Right renal cortex interstitium (tissue), 3 donors: ENCODE results near the gene MFAP4. TPM values are rescaled to one million over a fixed set of nuclear protein-coding genes. Genes with fewer than 3 reads are reported as not detected.
A peak's percentile ranks its signal among the peaks of the same experiment; 100 is the strongest.

Experiments used
- DNase-seq, 3 donors: peaks; one replicate each; pipeline ENCODE4 v3.0.0-alpha.2; 2013; ENCODE audit warnings: low read depth in 3 of 3, low spot score in 2 of 3
- polyA plus RNA-seq, 3 donors: library from polyadenylated mRNA; unstranded; fragments of 120-200 nt; gene quantifications; one replicate each; pipeline ENCODE4 v1.2.1, GENCODE V29; 2013; ENCODE audit not compliant: insufficient read length in 3 of 3

Gene MFAP4
- polyA plus RNA-seq, 3 donors: 207 to 270 (median 245) TPM

- no peak for DNase-seq
These were observed 14.0 kb downstream of the MFAP4 start for GRCh38 chr17:19372866-19373504.

DNA sequence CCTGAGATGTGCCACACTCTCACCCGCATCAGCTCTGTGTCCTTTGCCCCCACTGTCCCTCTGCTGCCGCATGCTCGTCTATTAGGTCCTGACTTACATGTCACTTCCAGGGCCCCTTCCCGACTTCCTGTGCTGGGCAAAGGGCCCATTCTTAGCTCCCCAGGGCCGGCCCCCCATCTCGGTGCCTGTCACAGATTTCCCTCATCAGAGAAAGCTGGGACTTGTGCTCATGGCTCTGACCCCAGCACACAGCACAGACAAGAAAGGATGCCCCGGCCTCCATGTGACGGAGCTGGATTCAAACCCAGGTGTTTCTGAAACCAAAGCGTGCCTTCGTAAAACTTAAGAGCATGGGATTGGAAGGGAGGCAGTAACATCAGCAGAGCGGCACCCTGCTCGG lies 14.6 kb downstream of the MFAP4 start:
- DNase-seq: no peak

- no peak for DNase-seq
These were observed 15.0 kb downstream of the MFAP4 start for GRCh38 chr17:19372011-19372370.

- DNase-seq: no peak
These were observed 15.6 kb downstream of the MFAP4 start for GRCh38 chr17:19371259-19372010.

DNA sequence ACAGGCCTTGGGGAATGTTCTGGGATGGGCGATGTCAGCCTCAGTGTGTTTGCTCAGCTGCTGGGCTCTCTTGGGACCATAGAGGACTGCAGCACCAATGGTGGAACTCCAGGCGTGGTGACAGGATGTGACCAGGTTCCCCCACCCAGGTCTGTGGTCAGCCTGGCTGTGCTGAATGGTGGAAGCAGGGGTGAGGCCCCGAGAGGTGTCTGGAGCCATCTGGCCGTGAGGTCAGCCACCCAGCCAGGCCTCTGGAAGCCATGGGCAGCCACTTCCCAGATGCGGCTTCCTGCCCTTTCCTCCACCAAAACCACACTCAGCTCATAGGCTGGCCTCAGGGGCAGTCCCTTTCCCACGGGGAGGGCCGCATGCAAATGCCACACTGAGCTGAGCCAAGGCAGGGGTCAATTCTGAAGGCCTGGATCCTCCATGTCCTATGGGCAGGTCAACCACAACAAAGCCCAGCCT lies 16.5 kb downstream of the MFAP4 start:
- DNase-seq: no peak

- no peak for DNase-seq
These were observed 17.0 kb downstream of the MFAP4 start for GRCh38 chr17:19369846-19370492.

DNA sequence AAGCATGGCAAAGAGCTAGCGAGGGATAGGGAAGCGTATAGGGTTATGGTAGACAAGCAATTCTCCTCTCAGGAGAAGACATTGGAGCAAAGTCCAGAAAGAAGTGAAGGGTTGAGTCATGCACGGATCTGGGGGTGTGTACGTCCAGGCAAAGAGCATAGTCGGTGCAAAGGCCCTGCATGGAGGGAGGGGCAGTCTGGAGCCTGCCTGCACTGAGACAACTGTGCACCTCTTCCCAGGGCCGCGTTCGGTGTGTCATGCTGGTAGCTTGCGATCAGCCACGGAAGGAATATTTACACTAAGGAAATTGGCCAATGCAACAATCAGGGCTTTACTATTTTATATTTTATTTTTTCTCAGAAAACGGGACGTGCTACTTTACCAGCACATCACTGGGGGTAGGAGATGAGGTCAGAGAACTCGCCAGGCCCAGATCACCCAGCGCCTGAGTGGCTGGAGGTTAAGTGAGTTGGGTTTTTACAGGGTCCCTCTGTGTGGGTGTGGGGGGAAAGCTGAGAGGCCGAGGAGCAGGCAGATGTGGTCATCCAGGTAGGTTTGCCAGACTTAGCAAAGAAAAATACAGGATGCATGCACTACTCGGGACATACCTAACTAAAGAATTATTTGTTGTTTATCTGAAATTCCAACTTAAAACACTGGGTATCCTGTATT lies 17.7 kb downstream of the MFAP4 start:
- no peak for DNase-seq

- no peak for DNase-seq
These were observed 18.8 kb downstream of the MFAP4 start for GRCh38 chr17:19368229-19368628.

DNA sequence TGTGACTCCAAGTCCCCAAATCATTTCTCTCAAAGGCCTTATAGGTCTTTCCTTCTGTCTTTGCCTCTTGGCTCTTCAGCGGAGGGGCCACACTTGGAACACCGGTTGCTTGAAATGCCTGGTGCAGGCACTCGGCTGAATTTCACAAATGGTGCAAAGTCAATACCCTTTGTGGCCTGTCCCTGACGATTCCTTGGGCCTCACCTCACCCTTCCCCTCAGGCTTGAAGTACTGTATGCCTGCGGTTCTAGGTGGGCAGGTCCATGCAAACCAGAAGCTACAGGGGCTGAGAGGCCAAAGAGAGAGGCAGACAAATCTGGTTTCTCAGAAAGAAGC lies 20.4 kb downstream of the MFAP4 start:
- DNase-seq: no peak

DNA sequence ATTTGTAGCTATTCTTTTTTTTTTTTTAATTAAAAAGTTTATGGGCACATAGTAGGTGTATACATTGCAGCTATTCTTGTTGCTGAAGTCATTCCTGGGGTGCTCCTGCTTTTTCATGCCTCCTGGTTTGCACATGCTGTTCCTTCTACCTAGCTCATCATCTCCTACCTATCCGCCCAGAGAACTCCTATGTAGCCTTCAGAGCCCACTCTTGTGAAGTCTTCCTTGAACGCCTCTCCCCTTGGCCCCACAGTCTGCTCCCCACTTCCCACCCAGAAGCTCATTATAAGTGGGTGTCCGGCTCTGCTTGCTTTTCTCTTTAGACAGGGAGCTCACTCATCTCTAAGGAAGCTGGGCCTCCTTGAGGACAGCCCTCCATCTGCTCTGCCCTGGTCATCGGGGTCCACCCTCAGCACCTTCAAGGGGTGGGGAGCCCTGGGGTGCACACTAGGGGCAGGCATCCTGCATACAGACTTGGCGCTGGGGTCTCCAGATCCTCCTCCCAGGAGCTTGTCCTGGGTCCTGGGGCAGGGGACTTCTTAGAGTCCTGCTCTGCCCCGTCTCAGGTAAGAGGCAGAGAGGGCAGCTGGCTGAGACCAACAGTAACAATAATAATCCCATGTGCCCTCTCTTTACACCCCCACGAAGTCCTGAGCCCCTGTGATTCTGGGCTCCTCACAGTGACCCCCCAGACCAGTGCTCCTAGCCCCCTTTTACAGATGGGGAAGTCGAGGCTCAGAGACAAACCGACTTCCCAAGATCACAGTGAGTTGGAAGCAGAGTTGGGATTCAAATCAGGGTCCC lies 21.0 kb downstream of the MFAP4 start:
- no peak for DNase-seq

DNA sequence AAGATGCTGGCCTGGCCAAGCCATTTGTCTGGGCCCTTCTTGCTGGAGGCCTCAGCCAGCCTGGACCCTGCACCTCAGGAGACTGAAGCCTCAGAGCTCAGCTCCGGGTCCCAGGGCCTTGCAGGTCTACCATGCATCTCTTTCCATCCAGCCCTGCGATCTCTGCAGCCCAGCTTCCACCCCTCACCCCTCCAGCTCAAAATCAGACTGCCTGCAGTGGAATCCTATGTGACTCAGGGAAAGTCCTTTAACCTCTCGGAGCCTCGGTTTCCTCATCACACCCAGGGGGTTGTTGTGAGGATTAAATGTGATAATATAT lies 21.5 kb downstream of the MFAP4 start:
- no peak for DNase-seq

- no peak for DNase-seq
These were observed 22.1 kb downstream of the MFAP4 start for GRCh38 chr17:19364699-19365498.

DNA sequence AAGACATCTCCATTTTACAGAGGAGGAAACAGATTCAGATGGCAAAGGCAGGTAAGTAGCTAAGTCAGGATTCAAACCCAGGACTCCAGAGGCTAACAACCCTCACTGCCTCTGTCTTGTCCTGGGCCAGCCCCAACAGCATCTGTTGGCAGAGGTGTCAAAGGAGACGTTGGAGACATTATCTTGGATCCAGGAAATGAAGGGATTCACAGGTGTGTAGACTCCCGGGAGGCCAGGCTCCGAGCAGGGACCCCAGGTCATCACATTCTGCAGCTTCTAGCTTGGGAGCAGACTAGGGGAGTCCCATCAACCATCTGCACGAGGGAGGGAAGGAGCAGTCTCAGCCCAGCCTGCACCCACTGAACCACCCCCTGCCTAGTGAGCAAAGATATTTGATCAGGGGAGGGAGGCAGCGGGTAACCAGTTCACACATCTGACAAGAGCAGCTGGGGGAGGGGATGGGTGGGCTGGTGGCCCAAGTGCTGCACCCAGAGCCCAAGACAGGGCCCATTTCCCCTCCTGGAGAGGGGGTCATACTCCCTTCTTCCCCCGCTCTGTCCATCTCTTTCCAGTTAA lies 23.4 kb downstream of the MFAP4 start:
- DNase-seq: no peak

DNA sequence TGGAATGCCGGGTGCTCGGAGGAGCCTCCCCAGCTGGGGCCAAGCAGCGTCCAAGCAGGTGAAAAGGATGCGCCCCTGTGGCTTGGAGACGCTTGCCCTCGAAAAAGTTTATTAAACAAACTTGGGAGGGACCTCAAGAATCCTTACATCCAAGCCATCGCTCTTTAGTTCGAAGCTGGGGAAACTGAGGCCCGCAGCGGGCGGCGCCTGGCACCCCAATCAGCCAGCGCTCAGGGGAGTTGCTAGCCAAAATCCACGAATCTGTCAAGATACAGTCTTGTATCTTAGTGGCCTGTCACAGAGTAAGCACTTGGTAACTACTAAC lies 23.9 kb downstream of the MFAP4 start:
- no peak for DNase-seq

- DNase-seq: peak; percentile 84 to 89 (median 88)
These were observed 24.5 kb downstream of the MFAP4 start, which contains the start of gene B9D1 for GRCh38 chr17:19362277-19363113. B9D1 (minus strand) TSS chr17:19362723; CDS start chr17:19362569, 154 bp downstream.

DNA sequence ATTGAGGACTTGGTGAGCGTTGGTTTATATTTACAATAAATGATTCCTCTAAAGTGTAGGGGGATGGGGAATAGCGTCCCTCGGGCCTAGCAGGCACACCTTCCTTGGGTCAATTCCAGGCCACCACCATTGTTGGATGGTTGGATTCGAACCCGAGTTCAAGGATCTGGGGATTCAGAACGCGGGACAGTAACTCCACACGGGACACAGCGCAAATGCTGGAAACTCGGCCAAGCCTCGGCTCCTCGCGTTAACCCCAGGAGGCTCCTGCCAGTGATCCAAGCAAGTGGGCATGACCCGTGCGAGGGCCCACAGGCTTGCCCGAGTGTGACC lies 25.1 kb downstream of the MFAP4 start:
- DNase-seq: no peak

- DNase-seq: no peak
These were observed 25.7 kb downstream of the MFAP4 start for GRCh38 chr17:19361326-19361725.

DNA sequence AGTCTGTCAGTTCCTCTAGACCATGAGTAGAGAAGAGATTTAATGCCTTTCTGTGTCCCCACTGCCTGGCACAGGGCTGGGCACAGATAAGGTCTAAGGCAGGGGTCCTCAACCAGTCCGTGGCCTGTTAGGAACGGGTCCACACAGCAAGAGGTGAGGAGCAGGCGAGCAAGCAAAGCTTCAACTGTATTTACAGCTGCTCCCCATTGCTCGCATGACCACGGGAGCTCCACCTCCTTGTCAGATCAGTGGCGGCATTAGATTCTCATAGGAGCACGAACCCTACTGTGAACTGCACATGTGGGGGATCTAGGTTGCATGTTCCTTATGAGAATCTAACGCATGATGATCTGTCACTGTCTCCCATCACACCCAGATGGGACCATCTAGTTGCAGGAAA lies 26.2 kb downstream of the MFAP4 start:
- DNase-seq: no peak

DNA sequence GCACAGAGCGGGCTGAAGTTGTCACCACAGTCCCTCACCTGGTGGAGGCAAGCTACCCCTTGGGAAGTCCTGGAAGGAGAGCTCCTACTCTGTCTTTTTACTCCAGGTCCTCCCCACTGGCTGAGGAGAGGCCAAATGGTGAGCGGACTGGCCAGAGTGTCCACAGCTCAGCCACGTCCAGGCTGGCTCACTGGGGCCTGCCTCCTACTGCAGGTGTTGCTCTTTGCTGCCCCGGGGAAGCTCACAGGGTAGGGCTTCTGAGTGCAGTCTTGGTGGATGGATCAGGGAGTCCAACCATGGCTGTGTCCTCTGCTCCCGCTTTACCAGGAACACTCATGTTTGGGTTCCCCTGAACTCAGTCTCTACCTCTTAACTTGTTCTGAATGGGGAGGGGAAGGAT lies 27.1 kb downstream of the MFAP4 start:
- no peak for DNase-seq
